Upper lobe of left lung (tissue), 6 donors: ENCODE data around the gene THEM4. TPM values are rescaled to one million over a fixed set of nuclear protein-coding genes. Genes with fewer than 3 reads are reported as not detected.
"Not testable (repeated sequence)": the region's sequence is repeated elsewhere in the genome, so short reads cannot be mapped to it uniquely, and the experiment has no call there.

Experiments used
- ATAC-seq, 2 donors: fragments of 200-7000 bp; cut with Tn5 transposase; one replicate each; pipeline ENCODE4 v1.9.1; 2022; ENCODE audit warnings: mild to moderate bottlenecking in 2 of 2, moderate library complexity in 2 of 2; ENCODE audit not compliant: low FRiP score in 2 of 2
- DNase-seq, 2 donors: peaks; one replicate each; pipeline ENCODE4 v3.0.0-alpha.2; 2019 to 2020
- H3K27ac ChIP-seq, 4 donors: fragments of 200-600 bp; sonication (generic); one replicate each; pipeline ENCODE4 v1.5.1; 2016 to 2019
- H3K27me3 ChIP-seq, 4 donors: fragments of 200-600 bp; sonication (generic); one replicate each; pipeline ENCODE4 v1.5.1; 2017 to 2019
- H3K36me3 ChIP-seq, 4 donors: fragments of 200-600 bp; sonication (generic); one replicate each; pipeline ENCODE4 v1.5.1; 2016 to 2019
- H3K4me1 ChIP-seq, 4 donors: fragments of 200-600 bp; sonication (generic); one replicate each; pipeline ENCODE4 v1.5.1; 2018 to 2019
- H3K4me3 ChIP-seq, 4 donors: fragments of 200-600 bp; sonication (generic); one replicate each; pipeline ENCODE4 v1.5.1; 2017 to 2019; ENCODE audit warnings: mild to moderate bottlenecking in 2 of 4, moderate library complexity in 1 of 4
- H3K9me3 ChIP-seq, 4 donors: fragments of 200-600 bp; sonication (generic); one replicate each; pipeline ENCODE4 v1.5.1; 2018 to 2019
- EP300 ChIP-seq, 4 donors: sonication (generic); formaldehyde crosslinking; IDR thresholded peaks; one replicate each; pipeline ENCODE4 v1.5.1; 2017; ENCODE audit warnings: antibody characterized with exemption in 4 of 4, control low read depth in 2 of 4
- POLR2A ChIP-seq, 4 donors: fragments of 450-650 bp; IDR thresholded peaks; one replicate each; pipeline ENCODE4 v1.5.1; 2016 to 2017; ENCODE audit warnings: antibody characterized with exemption in 4 of 4, mild to moderate bottlenecking in 2 of 4
- POLR2AphosphoS5 ChIP-seq, 2 donors: sonication (generic); formaldehyde crosslinking; IDR thresholded peaks; one replicate each; pipeline ENCODE4 v1.5.1; 2017; ENCODE audit warnings: antibody characterized with exemption in 2 of 2
- WGBS, 2 donors: methylation state at CpG; one replicate each; pipeline ENCODE4 v1.1.5; 2017 to 2018; 5-methylcytosine and 5-hydroxymethylcytosine counted together
- total RNA-seq, 6 donors: library from RNA; depleted of rRNA in 4 of 6; stranded (reverse); fragments of >200 nt in 4 of 6; gene quantifications; one replicate each; pipeline versions ENCODE4 v1.1.0 to v1.2.1, GENCODE V29; 2016 to 2021
- TF ChIP-seq, protein P1 (sequence below), 6 experiments: fragments of 450-650 bp in 4 of 6; fragments of 200-600 bp in 2 of 6; sonication (generic) in 2 of 6; IDR thresholded peaks; one replicate each; pipeline ENCODE4 v1.5.1; 2016 to 2019; ENCODE audit warnings: antibody characterized with exemption in 6 of 6
- donor health status: DM: no; HTN: no; CAD: no; lungs with moderate emphysema.
- donor health status: DM: no; HTN: yes; CAD: no; lungs with severe emphysema.

THEM4 gene
- total RNA-seq, 6 donors from 2014 or later, result 11.9 to 39.8 (median 15.5) TPM

GRCh38 chr1:151891512-151891911, 17.8 kb downstream of the THEM4 start:
- no peak for DNase-seq
- H3K9me3 ChIP-seq, result no peaks in the 10 kb centered on the region
- H3K27ac ChIP-seq, result no peak overlapping the region
- no peak for ATAC-seq
- H3K4me3 ChIP-seq, result no peak overlapping the region
- 76 to 77% methylated on average over 3 of the region's 3 CpGs for WGBS, 2 donors
- H3K27me3 ChIP-seq, result no peaks in the 10 kb centered on the region
- TF ChIP-seq, protein P1, sequence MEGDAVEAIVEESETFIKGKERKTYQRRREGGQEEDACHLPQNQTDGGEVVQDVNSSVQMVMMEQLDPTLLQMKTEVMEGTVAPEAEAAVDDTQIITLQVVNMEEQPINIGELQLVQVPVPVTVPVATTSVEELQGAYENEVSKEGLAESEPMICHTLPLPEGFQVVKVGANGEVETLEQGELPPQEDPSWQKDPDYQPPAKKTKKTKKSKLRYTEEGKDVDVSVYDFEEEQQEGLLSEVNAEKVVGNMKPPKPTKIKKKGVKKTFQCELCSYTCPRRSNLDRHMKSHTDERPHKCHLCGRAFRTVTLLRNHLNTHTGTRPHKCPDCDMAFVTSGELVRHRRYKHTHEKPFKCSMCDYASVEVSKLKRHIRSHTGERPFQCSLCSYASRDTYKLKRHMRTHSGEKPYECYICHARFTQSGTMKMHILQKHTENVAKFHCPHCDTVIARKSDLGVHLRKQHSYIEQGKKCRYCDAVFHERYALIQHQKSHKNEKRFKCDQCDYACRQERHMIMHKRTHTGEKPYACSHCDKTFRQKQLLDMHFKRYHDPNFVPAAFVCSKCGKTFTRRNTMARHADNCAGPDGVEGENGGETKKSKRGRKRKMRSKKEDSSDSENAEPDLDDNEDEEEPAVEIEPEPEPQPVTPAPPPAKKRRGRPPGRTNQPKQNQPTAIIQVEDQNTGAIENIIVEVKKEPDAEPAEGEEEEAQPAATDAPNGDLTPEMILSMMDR (IDR thresholded peaks at IDR 0.05), result no peak
- no peak for TF ChIP-seq EP300 (IDR thresholded peaks at IDR 0.05)
- no peak for TF ChIP-seq POLR2AphosphoS5 (IDR thresholded peaks at IDR 0.05)
- TF ChIP-seq POLR2A (IDR thresholded peaks at IDR 0.05), result no peak
- H3K4me1 ChIP-seq, result no peaks in the 10 kb centered on the region
- peaks cover 0 to 50% (median 10%) of the 10 kb centered on the region in 4 donors for H3K36me3 ChIP-seq

GRCh38 chr1:151888972-151889570, 20.2 kb downstream of the THEM4 start:
- no peaks in the 10 kb centered on the region for H3K4me1 ChIP-seq
- WGBS, 2 donors, result 89 to 90% methylated on average over 2 of the region's 2 CpGs
- H3K27me3 ChIP-seq, result no peaks in the 10 kb centered on the region
- no peak for DNase-seq
- H3K4me3 ChIP-seq, result no peak overlapping the region
- ATAC-seq, result no peak
- H3K27ac ChIP-seq, result no peak overlapping the region
- no peaks in the 10 kb centered on the region for H3K9me3 ChIP-seq
- TF ChIP-seq POLR2A (IDR thresholded peaks at IDR 0.05) (no peak), POLR2AphosphoS5 (IDR thresholded peaks at IDR 0.05) (no peak), EP300 (IDR thresholded peaks at IDR 0.05) (no peak)
- TF ChIP-seq, protein P1 (IDR thresholded peaks at IDR 0.05), result peak in 4 of 6 experiments; percentile 19 to 33 (median 30)
- peaks cover 0 to 41% (median 10%) of the 10 kb centered on the region in 4 donors for H3K36me3 ChIP-seq

DNA sequence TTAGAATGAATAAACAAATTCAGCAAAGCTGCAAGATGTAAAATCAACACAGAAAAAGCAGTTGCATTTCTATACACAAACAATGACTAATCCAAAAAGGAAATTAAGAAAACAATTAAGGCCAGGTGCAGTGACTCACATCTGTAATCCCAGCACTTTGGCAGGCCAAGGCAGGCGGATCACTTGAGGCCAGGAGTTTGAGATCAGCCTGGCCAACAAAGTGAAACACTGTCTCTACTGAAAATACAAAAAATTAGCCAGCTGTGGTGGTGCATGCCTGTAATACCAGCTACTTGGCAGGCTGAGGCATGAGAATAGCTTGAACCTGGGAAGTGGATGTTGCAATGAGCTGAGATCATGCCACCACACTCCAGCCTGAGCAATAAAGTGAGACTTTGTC, 22.3 kb downstream of the THEM4 start:
- H3K4me3 ChIP-seq, result no peak overlapping the region
- H3K36me3 ChIP-seq, result peaks cover 0 to 23% (median 4%) of the 10 kb centered on the region in 4 donors
- TF ChIP-seq POLR2AphosphoS5 (IDR thresholded peaks at IDR 0.05), result no peak
- no peak for TF ChIP-seq EP300 (IDR thresholded peaks at IDR 0.05)
- TF ChIP-seq POLR2A (IDR thresholded peaks at IDR 0.05), result no peak
- TF ChIP-seq, protein P1 (IDR thresholded peaks at IDR 0.05), result no peak
- no peaks in the 10 kb centered on the region for H3K4me1 ChIP-seq
- 94 to 100% methylated on average over 1 of the region's 1 CpG for WGBS, 2 donors
- H3K27me3 ChIP-seq, result no peaks in the 10 kb centered on the region
- no peaks in the 10 kb centered on the region for H3K9me3 ChIP-seq
- H3K27ac ChIP-seq, result no peak overlapping the region
- no peak for ATAC-seq
- no peak for DNase-seq

DNA sequence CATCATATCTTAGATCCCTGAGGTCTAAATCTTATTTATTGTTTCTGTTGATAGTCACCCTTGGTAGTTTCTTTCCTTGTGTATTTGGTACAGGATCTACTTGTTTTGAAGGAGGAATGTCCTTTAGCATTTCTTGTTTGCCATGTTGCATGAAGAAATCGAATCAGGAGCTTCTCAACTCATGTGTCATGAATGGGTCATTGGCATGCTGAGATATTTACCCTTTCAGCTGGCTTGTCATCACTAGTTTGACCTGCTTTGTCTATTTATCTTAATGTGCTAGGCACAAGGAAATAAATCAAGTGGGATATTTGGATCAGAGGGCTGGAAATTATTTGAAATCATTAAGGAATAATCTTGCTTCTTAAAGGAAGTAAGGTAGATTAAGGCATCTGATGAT, 23.8 kb downstream of the THEM4 start:
- Histone ChIP-seq H3K4me3 (no peak overlapping the region), H3K4me1 (no peaks in the 10 kb centered on the region), H3K27ac (no peak overlapping the region), H3K36me3 (peaks cover 0 to 19% (median 1%) of the 10 kb centered on the region in 4 donors), H3K9me3 (no peaks in the 10 kb centered on the region), H3K27me3 (no peaks in the 10 kb centered on the region)
- no peak for DNase-seq
- TF ChIP-seq, protein P1 (IDR thresholded peaks at IDR 0.05), result no peak
- TF ChIP-seq POLR2AphosphoS5 (IDR thresholded peaks at IDR 0.05) (no peak), POLR2A (IDR thresholded peaks at IDR 0.05) (no peak), EP300 (IDR thresholded peaks at IDR 0.05) (no peak)
- WGBS, 2 donors, result 67 to 84% methylated on average over 1 of the region's 1 CpG
- no peak for ATAC-seq

GRCh38 chr1:151884879-151885278, 24.4 kb downstream of the THEM4 start:
- not testable (repeated sequence) for H3K4me1 ChIP-seq, H3K9me3 ChIP-seq, H3K4me3 ChIP-seq, DNase-seq, H3K27me3 ChIP-seq, ATAC-seq, H3K27ac ChIP-seq
- WGBS, 2 donors, result 92 to 98% methylated on average over 5 of the region's 5 CpGs
- H3K36me3 ChIP-seq, result peaks cover 0 to 16% (median 2%) of the 10 kb centered on the region in 4 donors

- WGBS, 2 donors, result 92 to 93% methylated on average over 3 of the region's 3 CpGs
- H3K27ac ChIP-seq, H3K9me3 ChIP-seq, H3K27me3 ChIP-seq, ATAC-seq, H3K4me1 ChIP-seq, H3K4me3 ChIP-seq, DNase-seq: not testable (repeated sequence)
- peaks cover 0 to 16% (median 2%) of the 10 kb centered on the region in 4 donors for H3K36me3 ChIP-seq
Measured at GRCh38 chr1:151884445-151884844, 24.9 kb downstream of the THEM4 start.

- not testable (repeated sequence) for DNase-seq, H3K27ac ChIP-seq, H3K4me1 ChIP-seq, H3K4me3 ChIP-seq, H3K9me3 ChIP-seq, ATAC-seq, H3K27me3 ChIP-seq
- peaks cover 0 to 13% (median 2%) of the 10 kb centered on the region in 4 donors for H3K36me3 ChIP-seq
- WGBS, 2 donors, result 95 to 98% methylated on average over 4 of the region's 4 CpGs
Measured at GRCh38 chr1:151883898-151884297, 25.4 kb downstream of the THEM4 start.

DNA sequence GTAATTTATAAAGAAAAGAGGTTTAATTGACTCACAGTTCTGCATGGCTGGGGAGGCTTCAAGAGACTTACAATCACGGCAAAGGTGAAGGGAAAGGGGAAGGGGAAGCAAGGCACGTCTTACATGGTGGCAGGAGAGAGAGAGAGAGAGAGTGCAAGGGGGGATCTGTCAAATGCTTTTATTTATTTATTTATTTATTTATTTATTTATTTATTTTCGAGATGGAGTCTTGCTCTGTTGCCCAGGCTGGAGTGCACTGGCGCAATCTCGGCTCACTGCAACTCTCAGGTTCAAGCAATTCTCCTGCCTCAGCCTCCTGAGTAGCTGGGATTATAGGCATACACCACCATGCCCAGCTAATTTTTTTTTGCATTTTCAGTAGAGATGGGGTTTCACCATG, 26.4 kb downstream of the THEM4 start:
- not testable (repeated sequence) for H3K36me3 ChIP-seq, DNase-seq, H3K27ac ChIP-seq, H3K9me3 ChIP-seq, H3K4me1 ChIP-seq, ATAC-seq, H3K4me3 ChIP-seq, H3K27me3 ChIP-seq
- WGBS, 2 donors, result 88 to 91% methylated on average over 5 of the region's 5 CpGs
